GM13977 (cell line): Measurements from ENCODE around the gene RGL4.
"Not testable (repeated sequence)": the region's sequence is repeated elsewhere in the genome, so short reads cannot be mapped to it uniquely, and the experiment has no call there.

ENCODE experiments used
- DNase-seq: peaks from one replicate; pipeline ENCODE4 v3.0.0; 2012; ENCODE audit warnings: low spot score
- in situ Hi-C: fragments of 300-500 bp; cut with MboI; formaldehyde crosslinking; loops from one replicate; pipeline ENCODE4 v1.12.0; 2022; ENCODE audit warnings: low sequenced_read_pairs, low pct_unique_long_range_greater_than_20kb, mixed read lengths, inconsistent platforms; ENCODE audit not compliant: unreplicated experiment
- TF ChIP-seq, protein P1 (sequence below): IDR thresholded peaks from 2 replicates; pipeline ENCODE4 v1.5.1; 2012; ENCODE audit warnings: mild to moderate bottlenecking, control low read depth; ENCODE audit not compliant: insufficient read depth; ENCODE audit errors: extremely low read depth, missing control alignments

The RGL4 gene

GRCh38 chr22:23690713-23691112, at the start of gene RGL4:
RGL4 (plus strand) TSS chr22:23691013; CDS start chr22:23692031, 1,018 bp downstream.
- TF ChIP-seq, protein P1, sequence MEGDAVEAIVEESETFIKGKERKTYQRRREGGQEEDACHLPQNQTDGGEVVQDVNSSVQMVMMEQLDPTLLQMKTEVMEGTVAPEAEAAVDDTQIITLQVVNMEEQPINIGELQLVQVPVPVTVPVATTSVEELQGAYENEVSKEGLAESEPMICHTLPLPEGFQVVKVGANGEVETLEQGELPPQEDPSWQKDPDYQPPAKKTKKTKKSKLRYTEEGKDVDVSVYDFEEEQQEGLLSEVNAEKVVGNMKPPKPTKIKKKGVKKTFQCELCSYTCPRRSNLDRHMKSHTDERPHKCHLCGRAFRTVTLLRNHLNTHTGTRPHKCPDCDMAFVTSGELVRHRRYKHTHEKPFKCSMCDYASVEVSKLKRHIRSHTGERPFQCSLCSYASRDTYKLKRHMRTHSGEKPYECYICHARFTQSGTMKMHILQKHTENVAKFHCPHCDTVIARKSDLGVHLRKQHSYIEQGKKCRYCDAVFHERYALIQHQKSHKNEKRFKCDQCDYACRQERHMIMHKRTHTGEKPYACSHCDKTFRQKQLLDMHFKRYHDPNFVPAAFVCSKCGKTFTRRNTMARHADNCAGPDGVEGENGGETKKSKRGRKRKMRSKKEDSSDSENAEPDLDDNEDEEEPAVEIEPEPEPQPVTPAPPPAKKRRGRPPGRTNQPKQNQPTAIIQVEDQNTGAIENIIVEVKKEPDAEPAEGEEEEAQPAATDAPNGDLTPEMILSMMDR = no peak
- DNase-seq = no peak
- in situ Hi-C loops = loop anchor here (10.0 kb wide), 1 partner anchor 164 kb away; the partner anchor contains the start of gene SLC2A11

DNA sequence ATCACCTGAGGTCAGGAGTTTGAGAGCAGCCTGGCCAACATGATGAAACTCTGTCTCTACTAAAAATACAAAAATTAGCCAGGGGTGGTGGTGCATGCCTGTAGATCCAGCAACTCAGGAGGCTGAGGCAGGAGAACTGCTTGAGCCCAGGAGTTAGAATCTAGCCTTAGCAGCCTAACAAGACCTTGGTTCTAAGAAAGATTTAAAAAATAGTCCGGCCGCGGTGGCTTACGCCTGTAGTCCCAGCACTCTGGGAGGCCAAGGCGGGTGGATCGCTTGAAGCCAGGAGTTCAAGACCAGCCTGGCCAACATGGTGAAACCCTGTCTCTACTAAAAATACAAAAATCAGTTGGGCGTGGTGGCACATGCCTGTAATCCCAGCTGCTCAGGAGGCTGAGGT, 44.3 kb upstream of the RGL4 start:
- DNase-seq, in situ Hi-C loops: not testable (repeated sequence)

DNA sequence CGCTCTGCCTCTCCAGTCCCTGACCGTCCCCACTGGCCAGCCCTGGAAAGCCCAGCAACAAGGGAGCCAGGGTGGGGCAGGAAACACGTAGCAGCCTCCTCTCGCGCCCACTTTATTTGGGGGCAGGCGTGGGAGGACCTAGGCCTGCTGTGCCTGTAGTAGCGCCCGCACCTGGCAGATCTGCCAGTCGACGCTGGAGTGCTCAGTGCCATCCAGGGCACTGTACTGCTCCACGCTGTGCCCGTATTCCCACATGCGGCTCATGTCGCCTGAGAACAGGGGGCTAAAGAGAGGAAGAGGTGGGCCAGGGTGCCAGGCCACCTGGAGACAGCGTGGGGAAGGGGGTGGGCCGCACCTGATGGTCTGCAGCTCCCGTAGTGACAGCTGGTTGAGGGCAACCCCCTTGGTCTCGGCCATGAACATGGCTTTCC, 41.7 kb upstream of the RGL4 start:
- in situ Hi-C loops = no loop called here
- DNase-seq = no peak
- TF ChIP-seq, protein P1 = no peak

DNA sequence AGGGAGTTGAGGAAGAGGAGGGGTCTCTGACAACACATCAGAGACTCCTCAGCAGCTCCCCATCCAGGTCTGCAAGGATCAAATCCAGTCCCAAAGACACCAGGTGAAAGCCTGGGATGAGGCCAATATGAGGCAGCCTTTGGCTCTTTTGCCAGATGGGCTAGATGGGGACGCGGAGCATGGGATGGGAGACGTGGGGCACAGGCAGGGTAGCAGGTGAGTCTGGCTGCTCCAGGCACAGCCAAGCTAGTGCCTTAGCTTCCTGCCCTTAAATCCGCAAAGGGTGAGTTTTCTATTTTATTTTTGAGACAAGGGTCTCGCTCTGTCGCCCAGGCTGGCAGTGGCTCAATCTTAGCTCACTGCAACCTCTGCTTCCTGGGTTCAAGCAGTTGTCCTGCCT, 39.1 kb upstream of the RGL4 start:
- in situ Hi-C loops = no loop called here
- TF ChIP-seq, protein P1 = no peak
- no peak for DNase-seq

DNA sequence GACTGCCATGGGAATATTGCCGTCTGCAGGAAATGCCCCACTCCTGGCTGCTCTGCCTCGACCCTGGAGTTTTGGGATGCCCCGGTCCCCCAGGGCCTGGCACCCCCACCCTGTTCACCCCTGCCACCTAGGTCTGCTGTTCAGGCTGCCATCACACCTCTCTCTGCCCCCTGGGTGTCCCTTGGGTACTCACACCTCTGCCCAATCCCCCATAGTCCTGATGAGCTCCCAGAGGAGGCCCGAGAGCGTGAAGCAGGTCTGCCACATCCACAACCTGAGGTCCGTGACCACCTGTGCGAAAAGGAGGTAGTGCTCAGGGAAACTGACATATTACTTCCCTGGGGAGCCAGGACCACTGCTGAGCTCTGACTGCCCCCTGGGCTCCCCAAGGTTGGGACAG, 38.5 kb upstream of the RGL4 start:
- TF ChIP-seq, protein P1 = no peak
- in situ Hi-C loops = no loop called here
- no peak for DNase-seq

- in situ Hi-C loops = no loop called here
- TF ChIP-seq, protein P1 = no peak
- no peak for DNase-seq
Observed at GRCh38 chr22:23652711-23653110, 38.1 kb upstream of the RGL4 start.

DNA sequence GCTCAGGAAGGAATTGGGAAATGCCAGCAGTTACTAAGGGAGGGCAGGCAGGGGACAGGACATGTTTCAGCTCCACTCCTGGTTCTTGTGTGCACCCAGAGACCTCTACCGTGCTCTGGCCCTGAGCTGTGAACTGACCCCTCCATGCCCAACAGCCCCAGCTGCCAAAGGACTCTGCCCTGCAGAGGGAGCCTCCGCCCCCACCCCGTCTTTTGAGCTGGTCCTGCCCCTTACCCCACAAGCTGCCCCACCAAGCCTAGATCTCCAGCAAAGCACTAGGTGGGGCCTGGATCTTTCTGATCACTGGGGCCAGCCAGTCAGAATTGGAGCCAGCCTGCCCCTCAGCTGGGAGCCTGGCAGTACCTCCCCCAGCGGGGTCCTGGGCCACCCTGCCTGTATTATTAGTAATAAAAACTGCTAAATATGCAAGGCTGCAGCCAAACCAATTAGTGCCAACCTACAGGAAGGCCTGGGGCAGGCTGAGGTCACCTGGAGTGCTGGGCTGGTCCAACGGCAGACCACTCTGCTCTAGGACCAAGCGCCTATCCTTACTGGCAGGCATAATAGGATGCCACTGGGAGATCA, 34.8 kb upstream of the RGL4 start:
- TF ChIP-seq, protein P1 = no peak
- in situ Hi-C loops = no loop called here
- DNase-seq = no peak
